Measurements from ENCODE around the gene MERTK. TPM values are rescaled to one million over a fixed set of nuclear protein-coding genes. Genes with fewer than 3 reads are reported as not detected.

Gene MERTK
- total RNA-seq, 2 donors from 2014 or later: 22.2 to 43.6 TPM

GRCh38 chr2:111977240-111977639 lies 78.8 kb downstream of the MERTK start:
- WGBS: 100% methylated on average over 1 of the region's 1 CpG
- no peaks in the 10 kb centered on the region for H3K27me3 ChIP-seq (replicated peaks; ENCODE audit: insufficient read depth)
- intact Hi-C loops (cut with DNase I): no loop called here
- H3K27ac ChIP-seq: no peak overlapping the region
- no peaks in the 10 kb centered on the region for H3K4me1 ChIP-seq (replicated peaks)
- no peaks in the 10 kb centered on the region for H3K36me3 ChIP-seq
- H3K9me3 ChIP-seq: no peaks in the 10 kb centered on the region
- no peak overlapping the region for H3K4me3 ChIP-seq
- no peak for DNase-seq (ENCODE audit: low spot score)
- no peak for TF ChIP-seq POLR2AphosphoS5 (IDR thresholded peaks at IDR 0.05)
- TF ChIP-seq POLR2A (IDR thresholded peaks at IDR 0.05): no peak
- TF ChIP-seq CTCF (IDR thresholded peaks at IDR 0.05): no peak

GRCh38 chr2:111978452-111979170 lies 80.2 kb downstream of the MERTK start:
- peaks cover 0 to 5% of the 10 kb centered on the region in 2 donors for H3K36me3 ChIP-seq
- intact Hi-C loops (cut with DNase I): no loop called here
- no peak overlapping the region for H3K4me3 ChIP-seq
- no peaks in the 10 kb centered on the region for H3K27me3 ChIP-seq (replicated peaks; ENCODE audit: insufficient read depth)
- TF ChIP-seq CTCF (IDR thresholded peaks at IDR 0.05): no peak
- no peak for TF ChIP-seq POLR2A (IDR thresholded peaks at IDR 0.05)
- no peak for TF ChIP-seq POLR2AphosphoS5 (IDR thresholded peaks at IDR 0.05)
- H3K9me3 ChIP-seq: no peaks in the 10 kb centered on the region
- no peaks in the 10 kb centered on the region for H3K4me1 ChIP-seq (replicated peaks)
- H3K27ac ChIP-seq: no peak overlapping the region
- 55% methylated on average over 7 of the region's 7 CpGs for WGBS
- DNase-seq (ENCODE audit: low spot score): no peak

- TF ChIP-seq POLR2A (IDR thresholded peaks at IDR 0.05): no peak
- TF ChIP-seq CTCF (IDR thresholded peaks at IDR 0.05): no peak
- no peak for TF ChIP-seq POLR2AphosphoS5 (IDR thresholded peaks at IDR 0.05)
- H3K27ac ChIP-seq: no peak overlapping the region
- no peaks in the 10 kb centered on the region for H3K4me1 ChIP-seq (replicated peaks)
- intact Hi-C loops (cut with DNase I): no loop called here
- no peaks in the 10 kb centered on the region for H3K9me3 ChIP-seq
- no peaks in the 10 kb centered on the region for H3K27me3 ChIP-seq (replicated peaks; ENCODE audit: insufficient read depth)
- H3K4me3 ChIP-seq: no peak overlapping the region
- peaks cover 0 to 10% of the 10 kb centered on the region in 2 donors for H3K36me3 ChIP-seq
- DNase-seq (ENCODE audit: low spot score): no peak
- WGBS: 96% methylated on average over 2 of the region's 2 CpGs
Measured at GRCh38 chr2:111981666-111982065, 83.3 kb downstream of the MERTK start.

GRCh38 chr2:111982822-111983221 lies 84.4 kb downstream of the MERTK start:
- no peak for DNase-seq (ENCODE audit: low spot score)
- H3K9me3 ChIP-seq: no peaks in the 10 kb centered on the region
- H3K4me3 ChIP-seq: no peak overlapping the region
- peaks cover 0 to 10% of the 10 kb centered on the region in 2 donors for H3K36me3 ChIP-seq
- TF ChIP-seq POLR2AphosphoS5 (IDR thresholded peaks at IDR 0.05) (no peak), POLR2A (IDR thresholded peaks at IDR 0.05) (no peak), CTCF (IDR thresholded peaks at IDR 0.05) (no peak)
- intact Hi-C loops (cut with DNase I): no loop called here
- no peaks in the 10 kb centered on the region for H3K4me1 ChIP-seq (replicated peaks)
- no peak overlapping the region for H3K27ac ChIP-seq
- no peaks in the 10 kb centered on the region for H3K27me3 ChIP-seq (replicated peaks; ENCODE audit: insufficient read depth)
- WGBS: 87% methylated on average over 5 of the region's 5 CpGs
